ENCODE data around the gene EIF3K.

DNA sequence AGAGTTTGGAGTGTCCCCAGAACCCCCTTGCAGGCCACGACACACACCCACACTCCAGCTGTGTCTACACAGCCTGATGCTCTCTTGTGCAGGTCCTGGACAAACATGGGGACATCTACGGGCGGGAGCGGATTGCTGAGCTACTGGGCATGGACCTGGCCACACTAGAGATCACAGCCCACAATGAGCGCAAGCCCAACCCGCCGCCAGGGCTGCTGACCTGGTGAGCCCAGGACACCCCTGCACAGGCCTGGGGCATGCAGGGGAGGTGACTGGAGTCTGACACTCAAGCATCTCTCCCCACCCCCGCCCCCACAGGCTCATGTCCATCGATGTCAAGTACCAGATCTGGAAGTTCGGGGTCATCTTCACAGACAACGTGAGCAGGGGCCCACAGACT, 41.2 kb upstream of the EIF3K start:
- TF ChIP-seq, protein P1, sequence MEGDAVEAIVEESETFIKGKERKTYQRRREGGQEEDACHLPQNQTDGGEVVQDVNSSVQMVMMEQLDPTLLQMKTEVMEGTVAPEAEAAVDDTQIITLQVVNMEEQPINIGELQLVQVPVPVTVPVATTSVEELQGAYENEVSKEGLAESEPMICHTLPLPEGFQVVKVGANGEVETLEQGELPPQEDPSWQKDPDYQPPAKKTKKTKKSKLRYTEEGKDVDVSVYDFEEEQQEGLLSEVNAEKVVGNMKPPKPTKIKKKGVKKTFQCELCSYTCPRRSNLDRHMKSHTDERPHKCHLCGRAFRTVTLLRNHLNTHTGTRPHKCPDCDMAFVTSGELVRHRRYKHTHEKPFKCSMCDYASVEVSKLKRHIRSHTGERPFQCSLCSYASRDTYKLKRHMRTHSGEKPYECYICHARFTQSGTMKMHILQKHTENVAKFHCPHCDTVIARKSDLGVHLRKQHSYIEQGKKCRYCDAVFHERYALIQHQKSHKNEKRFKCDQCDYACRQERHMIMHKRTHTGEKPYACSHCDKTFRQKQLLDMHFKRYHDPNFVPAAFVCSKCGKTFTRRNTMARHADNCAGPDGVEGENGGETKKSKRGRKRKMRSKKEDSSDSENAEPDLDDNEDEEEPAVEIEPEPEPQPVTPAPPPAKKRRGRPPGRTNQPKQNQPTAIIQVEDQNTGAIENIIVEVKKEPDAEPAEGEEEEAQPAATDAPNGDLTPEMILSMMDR (IDR thresholded peaks at IDR 0.05), result no peak
- TF ChIP-seq EP300 (IDR thresholded peaks at IDR 0.05; ENCODE audit: low read depth) (no peak), POLR2A (IDR thresholded peaks at IDR 0.05) (no peak), POLR2AphosphoS5 (IDR thresholded peaks at IDR 0.05) (no peak)

Measured in transverse colon (tissue), 4 donors.